Colonic mucosa (tissue), 4 donors: ENCODE results near the gene NKX2-2. TPM values are rescaled to one million over a fixed set of nuclear protein-coding genes. Genes with fewer than 3 reads are reported as not detected.

Source experiments
- DNase-seq: peaks from one replicate; pipeline ENCODE4 v3.0.0-alpha.2; 2020
- H3K27ac ChIP-seq: fragments of 200-600 bp; one replicate; pipeline ENCODE4 v1.8.0; 2021
- H3K27me3 ChIP-seq: fragments of 200-600 bp; one replicate; pipeline ENCODE4 v1.8.0; 2021
- H3K36me3 ChIP-seq: fragments of 200-600 bp; one replicate; pipeline ENCODE4 v1.8.0; 2021
- H3K4me1 ChIP-seq: fragments of 200-600 bp; one replicate; pipeline ENCODE4 v1.8.0; 2021; ENCODE audit warnings: mild to moderate bottlenecking
- H3K4me3 ChIP-seq: fragments of 200-600 bp; one replicate; pipeline ENCODE4 v1.8.0; 2021
- H3K9ac ChIP-seq, 2 donors: one replicate each; pipeline ENCODE4 v1.7.0; 2013; ENCODE audit warnings: control low read depth in 2 of 2, low read depth in 2 of 2, low read length in 2 of 2
- H3K9me3 ChIP-seq: fragments of 200-600 bp; one replicate; pipeline ENCODE4 v1.8.0; 2021
- intact Hi-C: fragments of 100-400 bp; cut with DNase I; formaldehyde crosslinking; loops from one replicate; pipeline ENCODE4 v1.14.1; 2022
- total RNA-seq, 2 donors: library from RNA; stranded (reverse); fragmentation: NEBNext Ultra II Directional in 1 of 2; extraction: Animal tissue kit (Norgen Biotek cat#: 25700) in 1 of 2; gene quantifications; one replicate each; pipeline ENCODE4 v1.2.1, GENCODE V29; 2021
- TF ChIP-seq, protein P1 (sequence below): fragments of 200-600 bp; IDR thresholded peaks from one replicate; pipeline ENCODE4 v1.8.0; 2022; ENCODE audit warnings: antibody characterized with exemption, mild to moderate bottlenecking
- donor health status: healthy.
- donor health status: DM: no; HTN: no; CAD: no.
- donor health status: DM: no; HTN: no; CAD: no.

The NKX2-2 gene
- total RNA-seq, 2 donors from 2014 or later = 1.4 to 1.6 TPM

DNA sequence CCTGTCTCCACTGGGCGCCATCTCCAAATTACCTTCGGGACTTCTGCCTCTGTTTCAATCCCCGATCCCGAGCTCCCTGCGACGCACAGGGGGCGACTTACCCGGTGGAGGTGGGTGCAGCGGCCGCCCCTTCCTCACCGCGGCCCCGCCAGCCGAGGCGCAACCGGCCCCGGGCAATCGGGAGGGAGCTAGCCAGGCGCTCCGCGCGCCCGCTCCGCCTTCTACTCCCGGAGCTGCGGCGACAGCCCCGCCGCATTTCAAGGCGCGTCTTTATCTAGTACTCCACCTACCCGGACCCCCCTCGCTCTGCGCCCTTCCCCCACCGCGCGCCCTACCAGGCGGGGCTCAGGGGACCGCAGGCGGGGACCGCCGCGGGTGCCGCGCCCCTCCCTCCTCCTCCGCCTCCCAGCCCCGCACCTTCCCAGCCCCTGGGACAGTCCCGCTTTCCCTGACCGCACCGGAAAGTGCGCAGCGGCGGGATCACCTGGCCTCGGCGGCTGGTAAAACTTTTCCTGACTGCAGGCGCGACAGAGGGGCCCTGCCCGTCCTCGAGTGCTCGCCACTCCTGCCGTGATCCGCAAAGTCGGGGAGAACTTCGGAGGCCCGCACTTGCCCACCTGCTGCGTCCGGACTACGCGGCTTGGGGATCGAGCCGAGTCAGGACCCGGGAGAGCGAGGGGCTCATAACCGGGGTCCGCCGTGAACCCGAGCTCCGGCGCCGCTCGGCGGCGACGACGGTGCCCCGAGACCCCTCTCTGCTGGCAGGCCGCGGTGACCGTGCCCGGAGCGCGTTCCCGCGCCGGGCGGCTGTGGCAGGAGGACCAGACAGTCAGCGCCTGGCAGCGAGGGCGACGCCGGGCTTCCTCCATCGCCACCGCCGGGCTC is 8.0 kb upstream of the NKX2-2 start:
- Histone ChIP-seq H3K4me3 (no peak overlapping the region), H3K27me3 (peaks cover 68% of the 10 kb centered on the region)
- DNase-seq = no peak

DNA sequence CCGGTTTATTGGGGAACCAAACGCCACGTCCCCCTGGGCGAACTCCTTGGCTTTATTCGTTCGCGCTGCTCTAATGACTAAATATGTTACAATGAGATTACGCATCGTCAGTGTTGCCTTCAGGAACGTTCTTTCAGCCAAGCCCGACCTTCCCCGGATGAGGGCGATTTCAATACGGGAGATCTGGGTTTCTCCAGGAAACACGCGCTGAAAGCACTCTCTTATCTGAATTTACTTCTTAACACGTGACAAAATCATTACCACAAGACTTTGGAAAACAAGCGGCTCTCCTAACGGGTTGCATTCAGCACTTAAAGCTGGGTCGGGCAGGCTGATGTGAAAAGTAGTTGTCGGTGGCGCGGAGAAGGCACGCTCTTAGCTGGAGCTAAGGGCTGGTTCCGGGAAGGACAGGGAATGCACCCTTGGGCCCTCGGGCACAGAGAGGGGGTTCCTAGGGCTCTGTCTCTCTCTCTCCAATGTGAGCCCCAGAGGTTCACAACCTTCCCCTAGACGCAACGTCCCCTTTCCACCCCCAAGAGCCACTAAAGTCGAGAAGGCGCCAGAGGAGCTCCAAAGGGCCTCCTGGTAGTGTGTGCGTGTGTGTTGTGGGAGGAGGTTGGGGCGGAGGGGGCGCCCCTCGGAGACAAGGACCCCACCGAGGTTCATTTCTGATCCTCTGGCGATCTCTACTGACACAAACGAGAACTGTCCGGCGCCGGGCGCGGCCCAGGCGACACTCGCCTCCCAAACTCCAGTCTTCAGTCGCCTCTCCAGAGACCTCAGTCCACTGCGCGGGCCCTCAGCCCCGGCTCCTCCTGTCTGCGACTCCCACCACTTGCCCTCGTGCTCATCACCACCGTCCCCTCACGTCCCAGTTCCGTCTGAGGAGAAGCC is 7.1 kb upstream of the NKX2-2 start:
- H3K4me1 ChIP-seq = no peaks in the 10 kb centered on the region
- peaks cover 77% of the 10 kb centered on the region for H3K27me3 ChIP-seq
- H3K27ac ChIP-seq = no peak overlapping the region
- no peak overlapping the region for H3K4me3 ChIP-seq
- DNase-seq = no peak
- H3K36me3 ChIP-seq = no peaks in the 10 kb centered on the region
- no peak overlapping the region for H3K9ac ChIP-seq
- TF ChIP-seq, protein P1, sequence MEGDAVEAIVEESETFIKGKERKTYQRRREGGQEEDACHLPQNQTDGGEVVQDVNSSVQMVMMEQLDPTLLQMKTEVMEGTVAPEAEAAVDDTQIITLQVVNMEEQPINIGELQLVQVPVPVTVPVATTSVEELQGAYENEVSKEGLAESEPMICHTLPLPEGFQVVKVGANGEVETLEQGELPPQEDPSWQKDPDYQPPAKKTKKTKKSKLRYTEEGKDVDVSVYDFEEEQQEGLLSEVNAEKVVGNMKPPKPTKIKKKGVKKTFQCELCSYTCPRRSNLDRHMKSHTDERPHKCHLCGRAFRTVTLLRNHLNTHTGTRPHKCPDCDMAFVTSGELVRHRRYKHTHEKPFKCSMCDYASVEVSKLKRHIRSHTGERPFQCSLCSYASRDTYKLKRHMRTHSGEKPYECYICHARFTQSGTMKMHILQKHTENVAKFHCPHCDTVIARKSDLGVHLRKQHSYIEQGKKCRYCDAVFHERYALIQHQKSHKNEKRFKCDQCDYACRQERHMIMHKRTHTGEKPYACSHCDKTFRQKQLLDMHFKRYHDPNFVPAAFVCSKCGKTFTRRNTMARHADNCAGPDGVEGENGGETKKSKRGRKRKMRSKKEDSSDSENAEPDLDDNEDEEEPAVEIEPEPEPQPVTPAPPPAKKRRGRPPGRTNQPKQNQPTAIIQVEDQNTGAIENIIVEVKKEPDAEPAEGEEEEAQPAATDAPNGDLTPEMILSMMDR = no peak
- intact Hi-C loops = no loop called here
- H3K9me3 ChIP-seq = no peaks in the 10 kb centered on the region

More for the DNA sequence above, 8.0 kb upstream of the NKX2-2 start:
- Histone ChIP-seq H3K36me3 (no peaks in the 10 kb centered on the region), H3K4me1 (no peaks in the 10 kb centered on the region), H3K9ac (no peak overlapping the region), H3K27ac (no peak overlapping the region), H3K9me3 (no peaks in the 10 kb centered on the region)
- intact Hi-C loops = no loop called here
- TF ChIP-seq, protein P1 = no peak

DNA sequence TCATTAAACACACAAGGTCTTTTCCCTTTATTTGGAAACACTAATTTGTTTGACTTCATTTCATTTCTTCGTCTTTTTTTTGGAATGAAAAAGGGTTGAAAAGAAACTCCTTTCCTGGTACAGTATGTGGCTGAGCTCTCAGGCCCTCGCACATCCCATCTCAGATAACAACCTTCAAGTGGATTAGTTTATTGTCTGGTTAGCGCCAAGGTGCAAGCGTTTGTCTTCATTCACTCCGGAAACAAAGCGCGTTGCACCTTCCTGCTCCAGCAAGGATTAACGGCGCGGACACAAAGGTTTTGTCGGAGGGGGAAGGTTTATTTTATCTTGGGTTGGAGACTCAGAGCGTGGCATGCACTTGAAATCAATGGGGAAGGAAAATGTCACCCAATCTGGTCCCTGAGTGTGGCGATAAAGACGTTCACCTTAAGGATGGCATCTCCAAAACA is 5.3 kb upstream of the NKX2-2 start:
- H3K9ac ChIP-seq = no peak overlapping the region
- H3K4me3 ChIP-seq = no peak overlapping the region
- peaks cover 95% of the 10 kb centered on the region for H3K27me3 ChIP-seq
- H3K36me3 ChIP-seq = no peaks in the 10 kb centered on the region
- no peaks in the 10 kb centered on the region for H3K4me1 ChIP-seq
- no peaks in the 10 kb centered on the region for H3K9me3 ChIP-seq
- intact Hi-C loops = no loop called here
- DNase-seq = no peak
- TF ChIP-seq, protein P1 = no peak
- H3K27ac ChIP-seq = no peak overlapping the region

DNA sequence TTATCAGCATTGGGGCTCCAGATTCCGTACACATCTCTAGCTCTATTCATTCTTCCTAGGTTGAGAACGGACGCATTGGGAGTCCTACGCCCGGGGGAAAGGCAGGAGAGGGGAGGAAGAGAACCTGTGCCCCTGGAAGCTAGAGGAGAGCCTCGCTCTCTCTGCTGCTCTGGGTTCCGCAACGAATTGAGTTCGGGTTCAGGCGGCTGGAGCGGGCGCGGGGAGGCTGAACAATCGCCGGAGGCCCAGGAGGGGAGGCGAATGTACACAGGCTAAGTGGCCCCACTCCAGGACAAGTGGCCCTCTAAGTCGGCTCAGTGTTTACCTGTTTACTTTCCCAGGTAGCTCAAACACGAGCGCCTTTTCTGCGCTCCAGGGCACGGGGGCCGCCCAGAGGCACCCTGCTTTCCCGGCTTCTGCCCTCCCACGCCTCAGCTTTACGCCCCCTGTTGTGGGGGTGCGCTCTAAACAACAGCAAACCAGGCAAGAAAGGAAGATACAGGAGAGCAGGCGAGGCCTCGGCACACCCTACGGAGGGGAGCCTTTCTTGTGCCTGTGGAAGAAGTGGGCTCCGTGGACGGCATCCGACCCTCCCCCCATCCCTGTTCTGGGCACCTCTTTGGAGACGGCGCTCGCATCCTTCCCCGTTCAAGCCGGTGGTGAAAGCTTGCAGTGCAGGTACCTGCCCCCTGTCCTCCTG is 4.6 kb upstream of the NKX2-2 start:
- no peaks in the 10 kb centered on the region for H3K4me1 ChIP-seq
- no peak overlapping the region for H3K27ac ChIP-seq
- H3K27me3 ChIP-seq = peaks cover 99% of the 10 kb centered on the region
- H3K9ac ChIP-seq = no peak overlapping the region
- DNase-seq = no peak
- intact Hi-C loops = no loop called here
- TF ChIP-seq, protein P1 = no peak
- no peaks in the 10 kb centered on the region for H3K9me3 ChIP-seq
- no peak overlapping the region for H3K4me3 ChIP-seq
- no peaks in the 10 kb centered on the region for H3K36me3 ChIP-seq
